AG09309 (cell line): ENCODE results near the gene SETBP1.

Experiments used
- DNase-seq: peaks from one replicate; pipeline ENCODE4 v3.0.0-alpha.2; 2010; ENCODE audit warnings: low read depth
- H3K4me3 ChIP-seq: 2 replicates; pipeline ENCODE4 v1.5.1; 2011; ENCODE audit warnings: mild to moderate bottlenecking, low read depth, low read length, moderate library complexity; ENCODE audit not compliant: control insufficient read depth
- CTCF ChIP-seq: IDR thresholded peaks from 2 replicates; pipeline ENCODE4 v1.5.1; 2011; ENCODE audit warnings: mild to moderate bottlenecking, low read depth, low read length, inconsistent platforms; ENCODE audit not compliant: insufficient read depth, control insufficient read depth; ENCODE audit errors: missing control alignments

SETBP1 gene

DNA sequence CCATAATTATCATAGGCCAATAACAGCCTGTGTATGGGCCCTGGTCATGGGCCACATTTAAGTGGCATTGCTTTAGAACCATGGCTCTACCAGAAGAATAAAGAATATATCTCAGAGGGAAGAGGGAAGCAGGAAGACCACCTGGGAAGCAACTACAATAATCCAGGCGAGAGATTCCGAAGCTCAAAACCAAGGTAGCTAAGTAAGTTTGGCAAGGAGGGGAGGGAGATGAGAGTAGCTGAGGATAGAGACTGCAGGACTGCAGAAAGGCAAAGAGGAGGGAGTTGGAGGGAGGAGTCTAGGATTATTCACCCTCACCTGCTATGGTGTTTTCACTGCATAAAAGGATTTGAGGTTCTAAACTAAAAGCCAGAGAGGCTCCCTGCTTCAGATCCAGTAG lies 293.5 kb downstream of the SETBP1 start:
- TF ChIP-seq CTCF: no peak
- no peak overlapping the region for H3K4me3 ChIP-seq
- DNase-seq: no peak

- no peak overlapping the region for H3K4me3 ChIP-seq
- no peak for TF ChIP-seq CTCF
- DNase-seq: no peak
Observed at GRCh38 chr18:44977856-44978255, 297.2 kb downstream of the SETBP1 start.

DNA sequence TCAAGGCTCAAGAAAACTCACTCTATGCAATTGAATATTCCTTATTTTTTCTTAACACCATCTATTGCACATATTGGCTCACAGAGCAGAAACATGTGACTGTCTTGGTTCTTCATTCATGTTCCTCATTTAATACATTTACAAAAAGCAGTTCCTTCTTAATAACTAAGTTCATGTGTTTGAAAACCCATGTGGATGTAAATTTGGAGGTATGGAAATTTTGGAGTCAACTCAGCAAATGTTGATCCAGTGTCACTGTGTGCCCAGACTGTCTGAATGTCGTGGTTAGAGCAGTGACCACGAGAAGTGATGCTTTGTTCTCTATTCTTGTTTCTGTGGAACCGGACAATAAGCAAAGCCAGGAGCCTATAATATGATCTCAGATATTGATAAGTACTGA lies 299.1 kb downstream of the SETBP1 start:
- TF ChIP-seq CTCF: no peak
- no peak overlapping the region for H3K4me3 ChIP-seq
- no peak for DNase-seq

- TF ChIP-seq CTCF: no peak
- no peak overlapping the region for H3K4me3 ChIP-seq
- DNase-seq: no peak
Observed at GRCh38 chr18:44981121-44981520, 300.4 kb downstream of the SETBP1 start.

- TF ChIP-seq CTCF: no peak
- no peak overlapping the region for H3K4me3 ChIP-seq
- DNase-seq: peak; percentile 29
Observed at GRCh38 chr18:44986933-44987332, 306.2 kb downstream of the SETBP1 start.

GRCh38 chr18:44987371-44987770 lies 306.7 kb downstream of the SETBP1 start:
- DNase-seq: no peak
- H3K4me3 ChIP-seq: no peak overlapping the region
- no peak for TF ChIP-seq CTCF
